Spleen (tissue), 7 donors: ENCODE results near the gene DDAH2.

Experiments used
- POLR2A ChIP-seq, 3 donors: fragments of 450-650 bp; IDR thresholded peaks; one replicate each; pipeline ENCODE4 v1.5.1; 2017; ENCODE audit warnings: antibody characterized with exemption in 3 of 3, mild to moderate bottlenecking in 1 of 3
- TF ChIP-seq, protein P1 (sequence below), 11 experiments: fragments of 200-600 bp in 7 of 11; fragments of 450-650 bp in 4 of 11; sonication (generic) in 4 of 11; IDR thresholded peaks in 8 of 11; conservative IDR thresholded peaks in 3 of 11; 1 replicate in 7 of 11; 2 replicates in 4 of 11; pipeline versions ENCODE4 v1.4.0 to v1.8.0; 2016 to 2021; ENCODE audit warnings: antibody characterized with exemption in 11 of 11, inconsistent platforms in 4 of 11, mild to moderate bottlenecking in 1 of 11
- donor health status: DM: no; HTN: no; CAD: no; lungs with moderate emphysema.
- donor health status: DM: no; HTN: no; CAD: no.
- donor health status: DM: no; HTN: no; CAD: no.

DNA sequence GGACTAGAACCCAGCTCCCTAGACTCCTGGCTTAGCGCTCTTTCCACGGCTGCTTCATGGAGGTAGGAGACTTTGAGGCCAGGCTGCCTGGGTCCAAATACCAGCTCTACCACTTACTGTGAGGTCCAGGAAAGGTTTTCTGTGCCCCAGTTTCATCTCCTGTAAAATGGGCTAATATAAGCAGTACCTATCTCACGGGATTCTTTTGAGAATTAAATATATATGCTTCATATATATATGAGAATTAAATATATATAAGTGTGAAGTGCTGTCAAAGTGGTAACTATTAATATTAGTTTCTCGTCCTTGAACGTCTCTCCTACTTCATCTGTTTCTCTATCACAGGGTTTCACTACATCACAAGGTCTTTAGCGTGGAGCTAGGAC, 38.0 kb downstream of the DDAH2 start:
- no peak for TF ChIP-seq POLR2A (IDR thresholded peaks at IDR 0.05)
- TF ChIP-seq, protein P1, sequence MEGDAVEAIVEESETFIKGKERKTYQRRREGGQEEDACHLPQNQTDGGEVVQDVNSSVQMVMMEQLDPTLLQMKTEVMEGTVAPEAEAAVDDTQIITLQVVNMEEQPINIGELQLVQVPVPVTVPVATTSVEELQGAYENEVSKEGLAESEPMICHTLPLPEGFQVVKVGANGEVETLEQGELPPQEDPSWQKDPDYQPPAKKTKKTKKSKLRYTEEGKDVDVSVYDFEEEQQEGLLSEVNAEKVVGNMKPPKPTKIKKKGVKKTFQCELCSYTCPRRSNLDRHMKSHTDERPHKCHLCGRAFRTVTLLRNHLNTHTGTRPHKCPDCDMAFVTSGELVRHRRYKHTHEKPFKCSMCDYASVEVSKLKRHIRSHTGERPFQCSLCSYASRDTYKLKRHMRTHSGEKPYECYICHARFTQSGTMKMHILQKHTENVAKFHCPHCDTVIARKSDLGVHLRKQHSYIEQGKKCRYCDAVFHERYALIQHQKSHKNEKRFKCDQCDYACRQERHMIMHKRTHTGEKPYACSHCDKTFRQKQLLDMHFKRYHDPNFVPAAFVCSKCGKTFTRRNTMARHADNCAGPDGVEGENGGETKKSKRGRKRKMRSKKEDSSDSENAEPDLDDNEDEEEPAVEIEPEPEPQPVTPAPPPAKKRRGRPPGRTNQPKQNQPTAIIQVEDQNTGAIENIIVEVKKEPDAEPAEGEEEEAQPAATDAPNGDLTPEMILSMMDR (IDR thresholded peaks at IDR 0.05 in 8 of 11, conservative IDR thresholded peaks at IDR 0.05 in 3 of 11): no peak
